Transverse colon (tissue), 4 donors: Measurements from ENCODE around the gene PBLD.

Source experiments
- POLR2AphosphoS5 ChIP-seq, 3 donors: sonication (generic); formaldehyde crosslinking; IDR thresholded peaks; one replicate each; pipeline ENCODE4 v1.6.1; 2016; ENCODE audit warnings: antibody characterized with exemption in 3 of 3
- TF ChIP-seq, protein P1 (sequence below), 5 experiments: fragments of 200-600 bp in 3 of 5; fragments of 450-650 bp in 2 of 5; sonication (generic) in 3 of 5; IDR thresholded peaks; 1 replicate in 2 of 5; 2 replicates in 3 of 5; pipeline ENCODE4 v1.5.1; 2016 to 2017; ENCODE audit warnings: antibody characterized with exemption in 5 of 5, inconsistent platforms in 3 of 5, mild to moderate bottlenecking in 2 of 5, moderate library complexity in 1 of 5

DNA sequence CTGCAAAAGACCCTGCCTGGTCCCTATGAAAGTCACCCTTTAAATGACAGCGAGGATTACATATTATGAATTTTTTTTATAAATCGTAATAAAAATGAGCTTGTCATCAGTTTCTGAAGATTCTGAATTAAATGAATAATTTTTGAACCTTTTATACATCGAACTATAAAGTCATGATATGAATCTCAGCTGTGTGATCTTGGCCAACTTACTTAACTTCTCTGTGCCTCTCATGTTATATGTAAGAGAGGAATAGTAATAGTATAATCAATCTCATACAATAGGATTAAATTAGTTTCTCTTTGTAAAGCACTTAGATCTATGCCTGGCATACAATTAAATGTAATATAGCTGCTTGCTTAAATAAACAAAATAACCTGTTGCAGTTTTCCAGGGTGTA, 95.6 kb downstream of the PBLD start:
- TF ChIP-seq, protein P1, sequence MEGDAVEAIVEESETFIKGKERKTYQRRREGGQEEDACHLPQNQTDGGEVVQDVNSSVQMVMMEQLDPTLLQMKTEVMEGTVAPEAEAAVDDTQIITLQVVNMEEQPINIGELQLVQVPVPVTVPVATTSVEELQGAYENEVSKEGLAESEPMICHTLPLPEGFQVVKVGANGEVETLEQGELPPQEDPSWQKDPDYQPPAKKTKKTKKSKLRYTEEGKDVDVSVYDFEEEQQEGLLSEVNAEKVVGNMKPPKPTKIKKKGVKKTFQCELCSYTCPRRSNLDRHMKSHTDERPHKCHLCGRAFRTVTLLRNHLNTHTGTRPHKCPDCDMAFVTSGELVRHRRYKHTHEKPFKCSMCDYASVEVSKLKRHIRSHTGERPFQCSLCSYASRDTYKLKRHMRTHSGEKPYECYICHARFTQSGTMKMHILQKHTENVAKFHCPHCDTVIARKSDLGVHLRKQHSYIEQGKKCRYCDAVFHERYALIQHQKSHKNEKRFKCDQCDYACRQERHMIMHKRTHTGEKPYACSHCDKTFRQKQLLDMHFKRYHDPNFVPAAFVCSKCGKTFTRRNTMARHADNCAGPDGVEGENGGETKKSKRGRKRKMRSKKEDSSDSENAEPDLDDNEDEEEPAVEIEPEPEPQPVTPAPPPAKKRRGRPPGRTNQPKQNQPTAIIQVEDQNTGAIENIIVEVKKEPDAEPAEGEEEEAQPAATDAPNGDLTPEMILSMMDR (IDR thresholded peaks at IDR 0.05), result no peak
- TF ChIP-seq POLR2AphosphoS5 (IDR thresholded peaks at IDR 0.05), result no peak
